HG03025 (cell line): Measurements from ENCODE around the gene ASCC3.

Experiments used
- ATAC-seq: cut with Tn5 transposase; IDR thresholded peaks from one replicate; pipeline ENCODE4 v1.9.1; 2021; ENCODE audit warnings: mild to moderate bottlenecking, moderate library complexity; ENCODE audit not compliant: unreplicated experiment, low FRiP score

The ASCC3 gene

GRCh38 chr6:100458841-100459591 is 422.1 kb downstream of the ASCC3 start:
- ATAC-seq = no peak
